Right lobe of liver (tissue), 4 donors: Measurements from ENCODE around the gene FAXDC2.

Experiments
- CTCF ChIP-seq, 4 donors: fragments of 200-600 bp in 3 of 4; fragments of 450-650 bp in 1 of 4; IDR thresholded peaks; one replicate each; pipeline versions ENCODE4 v1.5.1 to v1.8.0; 2016 to 2022; ENCODE audit warnings: antibody characterized with exemption in 4 of 4, mild to moderate bottlenecking in 2 of 4
- POLR2A ChIP-seq: fragments of 450-650 bp; IDR thresholded peaks from one replicate; pipeline ENCODE4 v1.6.1; 2017; ENCODE audit warnings: antibody characterized with exemption, mild to moderate bottlenecking
- donor health status: DM: no; HTN: no; CAD: no.
- donor health status: DM: no; HTN: no; CAD: no.
- donor health status: DM: no; HTN: yes; CAD: no.

GRCh38 chr5:154813158-154813557, 37.2 kb downstream of the FAXDC2 start:
- TF ChIP-seq CTCF (IDR thresholded peaks at IDR 0.05), result no peak
- no peak for TF ChIP-seq POLR2A
